SK-N-SH treated with all-trans-retinoic acid at 6 μM for 48 hours (cell line): ENCODE measurements around the gene PADI3.

Experiments
- ARNTL ChIP-seq: fragments of 450-650 bp; formaldehyde crosslinking; IDR thresholded peaks from 2 replicates; pipeline ENCODE4 v1.5.0; 2020; ENCODE audit warnings: low read depth, mild to moderate bottlenecking, moderate library complexity, borderline replicate concordance
- BACH2 ChIP-seq: fragments of 250-450 bp; sonication (Bioruptor Pico); IDR thresholded peaks from 2 replicates; pipeline ENCODE4 v1.9.0; 2021; ENCODE audit warnings: mild to moderate bottlenecking, borderline replicate concordance
- CSDC2 ChIP-seq: fragments of 250-450 bp; sonication (Bioruptor Pico); IDR thresholded peaks from 2 replicates; pipeline ENCODE4 v1.5.0; 2020; ENCODE audit warnings: mild to moderate bottlenecking, moderate library complexity
- PATZ1 ChIP-seq: fragments of 250-450 bp; sonication (Bioruptor Pico); IDR thresholded peaks from 2 replicates; pipeline ENCODE4 v1.8.0; 2020; ENCODE audit warnings: mild to moderate bottlenecking, moderate library complexity, borderline replicate concordance
- POU6F1 ChIP-seq: fragments of 250-450 bp; sonication (Bioruptor Pico); IDR thresholded peaks from 2 replicates; pipeline ENCODE4 v1.8.0; 2021; ENCODE audit warnings: low read depth, mild to moderate bottlenecking, moderate library complexity, borderline replicate concordance
- PPARA ChIP-seq: fragments of 250-450 bp; sonication (Bioruptor Pico); IDR thresholded peaks from 2 replicates; pipeline ENCODE4 v1.5.0; 2020; ENCODE audit warnings: mild to moderate bottlenecking, borderline replicate concordance
- RARB ChIP-seq: fragments of 250-450 bp; sonication (Bioruptor Pico); IDR thresholded peaks from 2 replicates; pipeline ENCODE4 v1.8.0; 2021; ENCODE audit warnings: mild to moderate bottlenecking, moderate library complexity
- TSHZ2 ChIP-seq: fragments of 250-450 bp; sonication (Bioruptor Pico); IDR thresholded peaks from 2 replicates; pipeline ENCODE4 v1.5.0; 2020; ENCODE audit warnings: mild to moderate bottlenecking, moderate library complexity
- ZFP3 ChIP-seq: fragments of 250-450 bp; sonication (Bioruptor Pico); IDR thresholded peaks from 2 replicates; pipeline ENCODE4 v1.5.0; 2020; ENCODE audit warnings: mild to moderate bottlenecking, moderate library complexity
- ZFP30 ChIP-seq: fragments of 450-650 bp; formaldehyde crosslinking; IDR thresholded peaks from 2 replicates; pipeline ENCODE4 v1.5.0; 2022; ENCODE audit warnings: mild to moderate bottlenecking, moderate library complexity
- ZNF565 ChIP-seq: fragments of 450-650 bp; formaldehyde crosslinking; conservative IDR thresholded peaks from 2 replicates; pipeline ENCODE4 v1.5.0; 2020; ENCODE audit warnings: low read depth, mild to moderate bottlenecking, moderate library complexity
- ZNF70 ChIP-seq: fragments of 450-650 bp; formaldehyde crosslinking; IDR thresholded peaks from 2 replicates; pipeline ENCODE4 v1.5.0; 2020; ENCODE audit warnings: mild to moderate bottlenecking, moderate library complexity
- ZNF8 ChIP-seq: fragments of 450-650 bp; formaldehyde crosslinking; IDR thresholded peaks from 2 replicates; pipeline ENCODE4 v1.5.0; 2020; ENCODE audit warnings: mild to moderate bottlenecking, moderate library complexity
- TF ChIP-seq, protein P1 (sequence below): fragments of 250-450 bp; sonication (Bioruptor Pico); IDR thresholded peaks from 2 replicates; pipeline ENCODE4 v1.5.1; 2020; ENCODE audit warnings: low read depth, mild to moderate bottlenecking, moderate library complexity

GRCh38 chr1:17246971-17247370 is 1.9 kb upstream of the PADI3 start:
- no peak for TF ChIP-seq ZFP30 (CRISPR knock-in tag)
- no peak for TF ChIP-seq RARB
- TF ChIP-seq, protein P1, sequence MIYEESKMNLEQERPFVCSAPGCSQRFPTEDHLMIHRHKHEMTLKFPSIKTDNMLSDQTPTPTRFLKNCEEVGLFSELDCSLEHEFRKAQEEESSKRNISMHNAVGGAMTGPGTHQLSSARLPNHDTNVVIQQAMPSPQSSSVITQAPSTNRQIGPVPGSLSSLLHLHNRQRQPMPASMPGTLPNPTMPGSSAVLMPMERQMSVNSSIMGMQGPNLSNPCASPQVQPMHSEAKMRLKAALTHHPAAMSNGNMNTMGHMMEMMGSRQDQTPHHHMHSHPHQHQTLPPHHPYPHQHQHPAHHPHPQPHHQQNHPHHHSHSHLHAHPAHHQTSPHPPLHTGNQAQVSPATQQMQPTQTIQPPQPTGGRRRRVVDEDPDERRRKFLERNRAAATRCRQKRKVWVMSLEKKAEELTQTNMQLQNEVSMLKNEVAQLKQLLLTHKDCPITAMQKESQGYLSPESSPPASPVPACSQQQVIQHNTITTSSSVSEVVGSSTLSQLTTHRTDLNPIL (CRISPR knock-in tag): no peak
- no peak for TF ChIP-seq ZFP3 (CRISPR knock-in tag)
- no peak for TF ChIP-seq CSDC2 (CRISPR knock-in tag)
- no peak for TF ChIP-seq PPARA (CRISPR knock-in tag)
- TF ChIP-seq ZNF70 (CRISPR knock-in tag): no peak
- no peak for TF ChIP-seq ZNF8
- TF ChIP-seq ZNF565 (CRISPR knock-in tag): no peak
- TF ChIP-seq ARNTL (CRISPR knock-in tag): no peak
- TF ChIP-seq TSHZ2 (CRISPR knock-in tag): no peak
- no peak for TF ChIP-seq BACH2 (CRISPR knock-in tag)
- TF ChIP-seq PATZ1 (CRISPR knock-in tag): no peak
- no peak for TF ChIP-seq POU6F1 (CRISPR knock-in tag)
